Nephron (organoid): ENCODE measurements around the gene KIF2C.

ENCODE experiments used
- H3K27ac Mint-ChIP-seq, 3 experiments: 2 replicates each; pipeline ENCODE4 v1.8.0; 2020; ENCODE audit warnings: mixed read lengths in 3 of 3, mild to moderate bottlenecking in 2 of 3, moderate library complexity in 1 of 3
- H3K27me3 Mint-ChIP-seq: 2 replicates; pipeline ENCODE4 v1.8.0; 2021; ENCODE audit warnings: low read depth, mild to moderate bottlenecking, moderate library complexity, mixed read lengths
- H3K36me3 Mint-ChIP-seq: 2 replicates; pipeline ENCODE4 v1.8.0; 2020; ENCODE audit warnings: low read depth, mixed read lengths
- H3K4me1 Mint-ChIP-seq: 2 replicates; pipeline ENCODE4 v1.8.0; 2020; ENCODE audit warnings: mixed read lengths
- H3K4me3 Mint-ChIP-seq, 3 experiments: 2 replicates each; pipeline ENCODE4 v1.8.0; 2020; ENCODE audit warnings: mild to moderate bottlenecking in 3 of 3, mixed read lengths in 3 of 3, moderate library complexity in 2 of 3
- H3K9me3 Mint-ChIP-seq: 2 replicates; pipeline ENCODE4 v1.8.0; 2020; ENCODE audit warnings: mixed read lengths
- TF ChIP-seq, protein P1 (sequence below), 3 experiments: fragments of 200-600 bp; sonication (generic); IDR thresholded peaks; one replicate each; pipeline ENCODE4 v1.5.0; 2021; ENCODE audit warnings: antibody characterized with exemption in 3 of 3; ENCODE audit not compliant: unreplicated experiment in 3 of 3

The KIF2C gene

DNA sequence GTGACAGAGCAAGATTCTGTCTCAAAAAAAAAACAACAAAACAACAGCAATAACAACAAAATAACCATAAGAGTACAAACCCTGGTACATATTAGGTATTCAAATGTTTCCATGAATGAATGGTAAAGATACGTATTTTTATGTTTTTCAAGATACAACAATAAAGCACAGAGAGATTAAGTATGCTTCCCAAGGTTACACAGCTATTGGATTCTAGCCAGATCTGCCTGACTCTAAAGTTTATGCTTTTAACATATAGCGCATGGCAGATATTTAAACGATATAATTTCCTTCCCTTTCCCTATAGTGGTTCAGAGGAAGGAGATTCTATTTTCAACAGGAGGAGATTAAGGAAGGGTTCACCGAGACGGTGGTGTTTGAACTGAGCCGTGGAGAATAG is 34.2 kb upstream of the KIF2C start:
- H3K9me3 Mint-ChIP-seq, result peaks cover 10% of the 10 kb centered on the region
- H3K27me3 Mint-ChIP-seq, result peaks cover 4% of the 10 kb centered on the region
- TF ChIP-seq, protein P1, sequence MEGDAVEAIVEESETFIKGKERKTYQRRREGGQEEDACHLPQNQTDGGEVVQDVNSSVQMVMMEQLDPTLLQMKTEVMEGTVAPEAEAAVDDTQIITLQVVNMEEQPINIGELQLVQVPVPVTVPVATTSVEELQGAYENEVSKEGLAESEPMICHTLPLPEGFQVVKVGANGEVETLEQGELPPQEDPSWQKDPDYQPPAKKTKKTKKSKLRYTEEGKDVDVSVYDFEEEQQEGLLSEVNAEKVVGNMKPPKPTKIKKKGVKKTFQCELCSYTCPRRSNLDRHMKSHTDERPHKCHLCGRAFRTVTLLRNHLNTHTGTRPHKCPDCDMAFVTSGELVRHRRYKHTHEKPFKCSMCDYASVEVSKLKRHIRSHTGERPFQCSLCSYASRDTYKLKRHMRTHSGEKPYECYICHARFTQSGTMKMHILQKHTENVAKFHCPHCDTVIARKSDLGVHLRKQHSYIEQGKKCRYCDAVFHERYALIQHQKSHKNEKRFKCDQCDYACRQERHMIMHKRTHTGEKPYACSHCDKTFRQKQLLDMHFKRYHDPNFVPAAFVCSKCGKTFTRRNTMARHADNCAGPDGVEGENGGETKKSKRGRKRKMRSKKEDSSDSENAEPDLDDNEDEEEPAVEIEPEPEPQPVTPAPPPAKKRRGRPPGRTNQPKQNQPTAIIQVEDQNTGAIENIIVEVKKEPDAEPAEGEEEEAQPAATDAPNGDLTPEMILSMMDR (IDR thresholded peaks at IDR 0.05; ENCODE audit: unreplicated experiment in 3 of 3), result no peak
- H3K36me3 Mint-ChIP-seq, result peaks cover 6% of the 10 kb centered on the region
- no peaks in the 10 kb centered on the region for H3K4me1 Mint-ChIP-seq
- H3K4me3 Mint-ChIP-seq, result no peak overlapping the region
- H3K27ac Mint-ChIP-seq, result no peak overlapping the region

DNA sequence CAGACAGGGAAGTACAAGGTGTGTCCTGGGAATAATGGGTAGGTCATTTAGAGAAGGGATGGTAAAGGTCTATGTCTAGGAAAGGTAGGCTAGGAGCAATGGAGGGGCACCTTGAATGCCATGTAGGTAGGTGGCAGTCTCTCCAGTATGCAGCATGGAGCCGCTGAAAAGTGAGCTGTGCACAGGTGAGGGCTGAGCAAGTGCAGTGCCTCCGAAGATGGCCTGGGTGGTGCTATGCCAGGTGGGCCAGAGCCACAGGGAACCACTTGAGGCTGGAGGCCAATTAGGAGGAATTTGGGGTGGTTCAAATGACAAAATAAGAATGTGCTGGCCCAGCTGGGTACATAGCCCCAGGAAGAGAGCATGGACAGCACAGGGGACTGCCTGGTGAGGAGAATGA is 33.7 kb upstream of the KIF2C start:
- Mint-ChIP-seq H3K27ac (no peak overlapping the region), H3K36me3 (peaks cover 10% of the 10 kb centered on the region), H3K9me3 (peaks cover 14% of the 10 kb centered on the region), H3K4me3 (no peak overlapping the region), H3K27me3 (peaks cover 4% of the 10 kb centered on the region), H3K4me1 (no peaks in the 10 kb centered on the region)
- TF ChIP-seq, protein P1 (IDR thresholded peaks at IDR 0.05; ENCODE audit: unreplicated experiment in 3 of 3), result no peak

DNA sequence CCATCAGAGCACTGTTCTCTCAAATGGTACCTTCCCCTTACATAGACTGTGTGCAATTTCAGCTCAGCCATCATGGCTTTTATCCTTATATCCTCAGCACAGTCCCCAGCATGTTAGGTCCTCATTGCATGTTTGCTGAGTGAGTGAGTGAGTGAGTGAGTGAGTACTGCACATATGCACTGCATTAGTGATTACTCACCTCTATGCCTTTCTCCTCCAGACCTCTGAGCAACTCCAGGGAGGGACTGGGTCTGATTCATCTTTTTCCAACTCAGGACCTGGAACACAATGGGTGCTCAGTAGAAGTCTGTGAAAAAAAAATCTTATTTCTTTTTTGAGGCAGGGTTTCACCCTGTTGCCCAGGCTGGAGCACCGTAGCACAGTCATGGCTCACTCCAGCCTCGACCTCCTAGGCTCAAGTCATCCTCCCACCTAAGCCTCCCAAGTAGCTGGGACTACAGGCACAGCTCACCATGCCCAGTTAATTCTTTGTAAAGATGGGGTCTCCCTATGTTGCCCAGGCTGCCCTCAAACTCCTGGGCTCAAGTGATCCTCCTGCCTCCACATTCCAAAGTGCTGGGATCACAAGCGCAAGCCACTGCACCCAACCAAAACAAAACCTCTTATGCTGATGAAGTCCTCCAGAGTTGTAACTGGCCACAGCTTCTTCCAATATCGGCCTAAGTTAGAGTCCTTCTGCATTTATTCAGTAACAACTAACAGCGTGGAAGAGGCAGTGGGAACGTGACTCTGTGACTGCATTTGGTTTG is 32.3 kb upstream of the KIF2C start:
- H3K27me3 Mint-ChIP-seq, result peaks cover 4% of the 10 kb centered on the region
- H3K4me1 Mint-ChIP-seq, result no peaks in the 10 kb centered on the region
- H3K27ac Mint-ChIP-seq, result no peak overlapping the region
- H3K36me3 Mint-ChIP-seq, result peaks cover 10% of the 10 kb centered on the region
- peaks cover 15% of the 10 kb centered on the region for H3K9me3 Mint-ChIP-seq
- H3K4me3 Mint-ChIP-seq, result no peak overlapping the region
- TF ChIP-seq, protein P1 (IDR thresholded peaks at IDR 0.05; ENCODE audit: unreplicated experiment in 3 of 3), result no peak

DNA sequence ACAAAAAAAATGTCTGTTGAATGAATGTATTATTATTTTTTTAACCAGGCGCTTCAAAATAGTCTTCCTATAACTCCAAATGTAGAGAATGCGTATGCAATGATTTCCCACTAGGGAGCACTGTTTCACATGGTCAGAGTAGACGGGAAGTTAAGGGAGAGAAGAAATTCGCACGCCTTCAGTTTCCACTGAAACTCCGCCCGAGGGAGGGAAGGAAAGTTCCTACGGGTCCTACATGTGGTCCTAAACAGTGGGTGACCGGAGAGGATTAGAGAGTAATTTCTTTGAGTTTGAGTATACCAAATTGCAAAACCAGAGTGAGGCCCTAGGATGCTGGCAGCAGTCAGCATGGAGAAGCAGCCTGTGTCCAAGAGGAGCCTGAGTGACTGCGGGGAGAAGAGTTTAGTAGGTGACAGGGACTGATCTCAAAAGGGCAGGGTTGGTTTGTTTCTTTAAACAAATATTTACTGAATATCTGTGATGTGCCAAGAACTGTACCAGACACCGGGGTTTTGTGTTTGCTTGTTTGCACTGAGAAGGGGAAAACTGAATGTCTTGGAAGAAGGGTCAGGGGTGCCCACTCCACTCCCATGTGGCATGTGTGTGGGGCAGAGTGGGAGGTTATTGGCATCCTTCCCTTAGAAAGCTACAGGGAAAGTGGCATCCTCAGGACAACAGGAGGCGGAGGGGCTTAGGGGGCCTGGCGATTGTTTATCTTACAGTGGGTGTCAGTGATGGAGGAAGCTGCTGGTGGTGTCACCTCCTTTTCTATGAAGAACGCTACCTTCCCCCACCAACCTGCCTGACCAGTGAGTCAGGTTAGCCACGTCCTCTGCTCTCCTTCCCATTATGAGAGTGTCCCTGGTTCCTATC is 31.4 kb upstream of the KIF2C start:
- TF ChIP-seq, protein P1 (IDR thresholded peaks at IDR 0.05; ENCODE audit: unreplicated experiment in 3 of 3), result peak in 2 of 3 experiments; percentile 19 to 23
- H3K27me3 Mint-ChIP-seq, result peaks cover 4% of the 10 kb centered on the region
- H3K9me3 Mint-ChIP-seq, result peaks cover 15% of the 10 kb centered on the region
- H3K4me1 Mint-ChIP-seq, result no peaks in the 10 kb centered on the region
- no peak overlapping the region for H3K27ac Mint-ChIP-seq
- peaks cover 10% of the 10 kb centered on the region for H3K36me3 Mint-ChIP-seq
- H3K4me3 Mint-ChIP-seq, result no peak overlapping the region

DNA sequence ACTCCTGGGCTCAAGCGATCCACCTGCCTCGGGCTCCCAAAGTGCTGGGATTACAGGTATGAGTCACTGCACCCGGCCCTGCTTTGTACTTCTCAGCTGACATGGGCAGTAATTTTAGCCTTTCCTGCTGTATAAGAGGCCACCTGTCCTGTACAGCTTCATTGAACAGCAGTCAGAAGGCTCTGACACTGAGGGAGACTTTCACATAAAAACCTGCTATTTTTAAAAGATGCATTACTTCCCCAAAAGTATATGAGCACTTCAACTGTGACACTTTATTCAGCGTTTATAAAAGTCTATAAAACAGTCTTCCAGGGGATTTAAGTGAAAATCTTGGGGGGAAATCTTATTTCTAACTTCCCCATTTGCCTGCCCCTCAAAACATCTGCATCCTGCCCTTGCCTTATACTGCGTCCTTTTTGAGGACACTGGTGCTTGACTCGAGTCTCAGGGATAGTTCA is 26.3 kb upstream of the KIF2C start:
- Mint-ChIP-seq H3K4me3 (no peak overlapping the region), H3K36me3 (peaks cover 10% of the 10 kb centered on the region), H3K27ac (no peak overlapping the region), H3K27me3 (peaks cover 17% of the 10 kb centered on the region), H3K4me1 (no peaks in the 10 kb centered on the region), H3K9me3 (peaks cover 10% of the 10 kb centered on the region)
- TF ChIP-seq, protein P1 (IDR thresholded peaks at IDR 0.05; ENCODE audit: unreplicated experiment in 3 of 3), result no peak
